Stimulated activated CD8-positive, alpha-beta memory T cell treated with anti-CD3 and anti-CD28 coated beads, Interleukin-15, amount 100 ng/mL, for 24 hours (primary cell): Measurements from ENCODE around the gene FKBP9.
"Not testable (repeated sequence)": the region's sequence is repeated elsewhere in the genome, so short reads cannot be mapped to it uniquely, and the experiment has no call there.

Experiments
- DNase-seq: peaks from one replicate; pipeline ENCODE4 v3.0.0-alpha.2; 2020; ENCODE audit warnings: low read depth

The FKBP9 gene

DNA sequence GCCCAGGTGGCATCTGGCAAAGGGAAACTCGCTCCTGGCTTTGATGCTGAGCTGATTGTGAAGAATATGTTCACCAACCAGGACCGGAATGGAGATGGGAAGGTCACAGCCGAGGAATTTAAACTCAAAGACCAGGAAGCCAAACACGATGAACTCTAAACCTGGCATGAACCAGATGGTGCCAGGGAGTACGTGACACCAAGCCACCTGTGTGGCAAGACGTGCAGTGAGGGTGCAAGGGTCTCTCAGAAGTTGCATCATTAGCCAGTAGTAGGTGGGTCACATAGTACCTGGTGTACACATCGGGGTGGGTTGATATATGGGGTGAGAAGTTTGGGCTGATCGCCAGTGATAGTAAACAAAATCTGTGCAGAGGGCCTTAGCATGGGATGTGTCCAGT is 48.0 kb downstream of the FKBP9 start:
- not testable (repeated sequence) for DNase-seq

DNA sequence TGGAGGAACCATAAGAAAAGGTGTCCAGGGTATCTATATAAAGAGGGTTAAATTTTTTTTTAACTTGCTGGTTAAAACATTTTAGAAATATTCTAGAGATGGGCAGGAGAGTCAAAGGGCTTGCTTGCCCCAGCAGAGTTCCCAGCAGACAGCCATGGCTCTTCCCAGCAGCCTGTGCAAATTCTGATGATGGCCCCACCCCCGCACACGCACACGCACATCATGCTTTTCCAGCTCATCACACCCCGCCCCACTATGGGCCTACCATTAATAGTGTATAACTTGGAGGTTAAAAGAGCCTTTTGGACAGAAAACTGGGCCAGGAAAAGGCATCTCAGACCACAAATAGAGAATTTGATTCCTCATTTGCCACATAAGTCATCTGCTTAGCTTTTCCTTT is 48.5 kb downstream of the FKBP9 start:
- not testable (repeated sequence) for DNase-seq

DNA sequence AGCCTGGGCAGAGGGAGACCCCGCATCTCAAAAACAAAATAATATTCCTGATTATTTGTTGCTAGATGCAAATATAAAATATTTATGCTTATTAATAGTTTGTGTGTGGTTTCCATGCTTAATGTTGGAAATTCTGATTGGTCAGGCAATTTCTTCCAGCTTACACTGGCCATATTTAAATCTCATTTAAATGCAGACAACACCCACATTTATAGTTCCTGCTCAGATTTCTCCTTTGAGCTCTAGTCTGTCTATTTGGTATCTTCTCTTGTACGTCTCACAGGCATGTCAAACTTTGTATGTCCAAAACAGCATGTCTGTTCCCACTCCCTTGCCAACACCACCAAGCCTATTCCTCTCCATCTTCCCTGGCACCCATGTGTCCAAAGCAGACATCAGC is 52.5 kb downstream of the FKBP9 start:
- DNase-seq, result no peak

DNA sequence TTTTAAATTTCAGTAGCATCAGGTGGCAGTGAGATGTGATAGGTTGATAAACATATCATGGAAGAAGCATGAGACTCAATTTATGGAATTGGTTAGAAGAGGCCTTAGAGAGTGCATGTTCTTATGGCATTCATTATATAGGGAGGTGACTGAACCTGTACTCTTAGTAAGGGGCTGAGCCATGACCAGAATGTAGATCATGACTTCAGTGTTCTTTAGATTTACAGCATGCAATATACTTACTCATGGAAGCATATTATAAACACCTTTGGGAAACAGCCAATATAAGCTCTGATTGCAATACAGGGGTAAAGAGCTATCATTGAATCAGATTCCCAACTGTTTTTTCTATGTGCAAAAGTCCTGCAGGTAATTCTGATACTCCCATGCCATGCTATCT is 55.1 kb downstream of the FKBP9 start:
- no peak for DNase-seq

DNA sequence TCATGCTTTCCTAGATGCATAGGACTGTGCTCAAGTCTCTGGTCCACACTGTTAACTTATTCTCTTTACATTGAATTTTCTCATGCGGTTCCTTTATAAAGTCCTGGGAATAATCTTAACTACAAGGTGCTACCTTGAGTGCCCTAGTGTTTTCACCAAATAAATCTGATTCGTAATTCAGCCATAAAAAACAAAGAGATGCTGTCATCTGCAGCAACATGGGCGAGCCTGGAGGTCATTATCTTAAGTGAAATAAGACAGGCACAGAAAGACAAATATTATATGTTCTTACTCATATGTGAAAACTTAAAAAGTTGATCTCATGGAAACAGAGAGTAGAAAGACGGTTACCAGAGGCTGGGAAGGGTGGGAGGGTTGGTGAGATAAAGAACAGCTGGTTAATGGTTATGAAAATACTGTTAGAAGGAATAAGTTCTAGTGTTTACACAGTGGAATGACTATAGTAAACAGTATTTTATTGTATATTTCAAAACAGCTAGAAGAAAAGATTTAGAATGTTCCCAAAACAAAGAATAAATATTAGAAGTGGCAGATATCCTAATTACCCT is 67.0 kb downstream of the FKBP9 start:
- no peak for DNase-seq

DNA sequence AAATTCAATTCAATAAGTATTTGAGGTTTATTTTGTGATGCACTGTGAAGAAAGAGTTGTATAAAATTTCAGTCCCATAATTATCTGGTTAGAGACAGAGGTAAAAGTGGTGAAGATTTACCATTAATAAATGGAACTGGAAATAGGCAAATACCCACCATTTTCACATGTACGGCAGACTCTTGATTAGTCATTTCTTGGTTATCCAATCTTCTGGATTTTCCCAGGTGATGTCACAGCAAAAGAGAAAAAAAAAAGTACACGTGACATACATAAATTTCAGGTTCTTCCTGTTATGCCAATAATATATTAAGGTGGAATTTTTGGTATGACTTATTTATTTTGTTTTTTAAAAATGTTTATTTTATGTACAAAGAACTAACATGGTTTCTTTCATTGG is 78.5 kb downstream of the FKBP9 start:
- no peak for DNase-seq

DNA sequence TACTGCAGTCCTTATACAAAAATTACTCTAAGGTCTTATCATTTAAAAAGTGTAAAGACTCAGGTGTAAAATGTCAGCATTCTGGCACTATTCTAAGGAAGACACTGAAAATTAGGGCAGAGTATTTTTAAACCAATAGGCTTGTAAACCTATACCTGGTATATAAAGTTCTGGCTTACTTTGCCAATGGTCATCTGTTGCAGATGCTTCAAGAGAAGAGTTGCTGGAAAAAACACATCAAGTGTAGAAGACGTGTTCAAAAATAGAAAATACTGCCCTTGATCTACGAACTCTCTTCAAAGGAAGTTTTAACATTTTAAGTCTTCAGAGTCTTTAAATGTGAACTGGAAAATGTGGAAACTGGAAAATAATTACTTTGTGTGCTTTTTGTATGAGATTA is 81.4 kb downstream of the FKBP9 start:
- no peak for DNase-seq

DNA sequence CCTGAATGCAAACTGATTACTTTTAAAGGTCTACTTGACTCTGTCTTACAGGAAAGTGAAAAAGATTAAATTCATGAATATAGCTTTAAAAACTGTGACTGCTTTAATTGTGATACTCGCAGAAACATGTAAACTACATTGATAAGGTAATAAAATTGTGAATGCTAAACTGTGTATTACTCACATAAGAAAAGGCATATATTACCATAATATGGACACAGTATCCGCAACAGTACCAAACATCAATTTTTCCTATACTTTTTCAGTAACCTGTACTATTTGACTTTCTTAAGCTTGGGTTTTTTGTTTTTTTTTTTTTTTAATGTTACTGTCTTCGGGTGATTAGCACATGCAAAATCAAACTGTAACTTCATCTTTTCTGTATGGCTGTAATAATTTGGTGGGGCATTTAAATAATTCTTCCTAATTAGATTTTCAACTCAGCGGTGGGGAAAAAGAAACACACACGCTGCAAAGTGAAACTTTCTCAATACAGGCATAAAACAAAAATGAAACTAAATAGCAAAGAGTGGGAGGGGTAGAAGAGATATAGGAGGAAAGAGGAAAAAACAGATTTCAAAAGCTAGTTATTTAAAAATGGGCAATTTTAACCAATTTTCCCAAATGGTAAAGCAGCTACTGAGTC is 82.1 kb downstream of the FKBP9 start:
- DNase-seq, result no peak

DNA sequence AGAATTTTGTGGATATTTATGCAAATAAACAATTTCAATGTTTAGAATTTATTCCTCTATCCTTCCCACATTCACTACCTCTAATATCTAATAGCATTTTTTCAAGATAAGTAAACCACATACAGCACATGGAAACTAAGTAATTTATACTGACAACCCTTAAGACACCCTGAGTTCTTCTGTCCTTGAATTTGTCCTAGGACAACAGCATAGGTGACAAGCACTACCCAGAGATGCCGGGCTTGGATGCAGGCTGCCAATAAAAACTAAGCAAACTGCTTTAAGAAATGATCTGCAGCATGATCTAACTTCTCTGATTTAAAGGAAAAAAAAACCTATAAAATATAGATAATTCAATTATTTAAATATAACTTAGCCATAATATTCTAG is 82.7 kb downstream of the FKBP9 start:
- DNase-seq, result no peak

DNA sequence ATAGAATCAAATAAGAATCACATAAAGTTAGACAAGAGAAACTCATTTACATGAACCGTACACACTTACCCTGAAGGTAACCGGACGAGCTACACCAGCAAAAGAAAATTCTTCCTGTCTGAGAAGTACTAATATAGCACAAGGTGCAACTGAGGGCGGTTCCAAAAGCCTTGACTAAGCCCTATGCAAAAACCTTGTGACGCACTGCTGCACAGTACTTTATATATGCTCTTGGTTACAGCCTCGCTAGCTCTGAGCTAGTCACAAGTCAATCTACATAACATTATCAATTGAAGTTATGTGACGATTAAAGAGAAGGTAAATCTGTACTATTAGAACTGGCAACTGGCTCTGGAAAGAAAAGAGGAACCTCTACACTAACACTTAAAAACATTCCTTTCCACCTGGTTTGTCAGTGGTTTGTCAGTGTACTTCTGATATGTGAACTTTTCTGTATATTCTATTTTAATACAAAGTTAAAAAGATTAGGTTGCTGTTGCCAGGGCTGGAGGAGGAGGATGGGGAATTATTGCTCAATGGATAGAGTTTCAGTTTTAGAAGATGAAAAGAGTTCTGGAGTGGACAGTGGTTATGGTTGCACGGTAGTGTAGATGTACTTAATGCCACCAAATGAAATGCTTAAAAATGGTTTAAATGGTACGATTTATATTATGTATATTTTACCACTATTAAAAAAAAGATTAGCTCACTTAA is 83.7 kb downstream of the FKBP9 start:
- no peak for DNase-seq

DNA sequence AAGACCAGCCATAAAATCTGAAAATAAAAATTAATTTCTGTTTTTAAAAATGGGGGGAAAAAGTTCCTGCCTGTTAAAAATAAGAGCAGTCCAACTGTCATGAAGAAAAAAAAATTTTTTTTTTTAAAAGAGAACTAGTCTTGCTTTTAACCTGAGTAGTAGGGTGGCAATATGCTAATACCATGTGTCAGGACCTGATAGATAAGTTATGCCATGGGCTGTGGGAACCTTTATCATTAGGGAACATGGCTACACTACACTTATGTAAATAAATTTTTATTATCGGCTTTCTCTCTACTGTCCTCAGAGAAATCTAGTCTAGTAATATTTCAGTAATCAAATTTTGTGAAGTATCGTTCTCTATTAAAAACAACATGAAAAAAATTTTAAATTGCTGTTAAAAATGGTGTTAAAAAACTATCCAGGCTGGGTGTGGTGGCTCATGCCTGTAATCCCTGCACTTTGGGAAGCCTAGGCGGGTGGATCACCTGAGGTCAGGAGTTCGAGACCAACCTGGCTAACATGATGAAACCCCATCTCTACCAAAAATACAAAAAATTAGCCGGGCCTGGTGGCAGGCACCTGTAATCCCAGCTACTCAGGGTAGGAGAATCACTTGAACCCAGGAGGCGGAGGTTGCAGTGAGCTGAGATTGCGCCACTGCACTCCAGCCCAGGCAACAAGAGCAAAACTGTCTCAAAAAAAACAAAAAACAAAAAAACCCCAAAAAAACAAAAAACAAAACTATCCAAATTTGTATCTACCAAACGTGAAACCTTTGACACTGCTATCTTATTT is 84.6 kb downstream of the FKBP9 start:
- DNase-seq, result no peak

DNA sequence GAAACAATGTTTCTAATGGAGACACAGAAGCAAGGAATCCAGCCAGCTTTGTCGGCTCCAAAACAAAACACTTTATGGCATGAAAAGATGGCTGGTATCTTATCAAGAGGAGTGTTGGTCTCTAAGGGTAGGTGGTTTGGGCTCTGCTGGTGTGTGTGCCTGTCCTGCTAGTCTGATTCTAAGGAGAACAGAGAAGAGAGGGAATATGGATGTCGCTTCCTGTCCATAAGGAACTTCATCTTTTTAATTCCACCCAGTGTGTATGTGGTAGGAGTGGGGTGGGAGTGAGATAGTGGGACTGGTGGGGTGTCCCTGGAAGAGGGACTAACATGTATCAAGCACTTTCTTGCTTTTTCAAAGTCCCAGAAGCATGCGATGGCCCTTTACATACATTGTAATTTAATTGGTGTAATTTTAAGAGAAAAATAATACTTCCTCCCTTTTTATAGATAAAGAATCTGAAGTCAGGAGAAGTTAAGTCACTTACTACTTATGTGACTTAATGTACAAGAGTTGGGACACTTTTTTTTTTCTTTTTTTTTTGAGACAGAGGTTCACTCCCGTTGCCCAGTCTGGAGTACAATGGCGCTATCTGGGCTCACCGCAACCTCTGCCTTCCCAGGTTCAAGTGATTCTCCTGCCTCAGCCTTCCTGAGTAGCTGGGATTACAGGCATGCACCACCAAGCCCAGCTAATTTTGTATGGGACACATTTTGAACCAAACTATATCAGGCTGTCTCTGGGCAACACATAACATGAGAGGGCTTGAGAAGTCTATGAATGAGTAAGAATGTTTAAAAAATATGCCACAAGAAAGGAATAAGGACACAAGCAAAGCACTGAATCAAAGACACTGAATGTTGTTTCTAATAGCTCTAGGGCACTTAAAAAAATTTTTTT is 86.5 kb downstream of the FKBP9 start:
- DNase-seq, result no peak

DNA sequence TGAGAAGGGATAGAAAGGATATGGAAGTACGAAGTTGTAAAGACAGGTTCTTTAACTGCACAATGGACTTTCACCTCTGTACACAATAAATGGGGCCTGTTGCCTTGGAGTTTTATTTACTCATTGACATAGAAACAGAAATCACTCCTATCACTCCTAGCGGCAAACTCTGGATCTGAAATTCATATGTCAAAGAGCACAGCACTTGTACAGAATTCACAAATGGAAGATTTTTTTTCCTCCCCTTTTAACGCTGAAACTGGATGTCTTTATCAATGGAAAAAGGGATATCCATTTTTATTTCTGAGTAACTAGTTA is 87.1 kb downstream of the FKBP9 start:
- no peak for DNase-seq

DNA sequence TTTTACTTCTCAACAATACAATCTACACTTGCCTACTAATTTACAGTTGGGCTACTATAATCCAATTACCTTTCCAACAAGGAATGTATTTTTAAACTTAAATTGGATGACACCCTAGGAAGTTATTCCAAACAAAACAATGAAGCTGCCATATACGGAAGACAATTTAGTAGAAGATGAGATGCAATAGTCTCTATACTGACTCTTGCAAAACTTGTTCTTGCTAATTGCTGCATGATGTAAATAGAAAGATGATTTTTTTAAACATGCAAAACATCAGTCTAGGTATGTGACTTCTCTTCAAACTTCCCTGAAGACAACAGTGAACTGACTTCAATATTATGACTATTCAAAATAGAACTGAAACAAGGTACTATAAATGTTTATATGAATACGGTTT is 87.7 kb downstream of the FKBP9 start:
- no peak for DNase-seq

DNA sequence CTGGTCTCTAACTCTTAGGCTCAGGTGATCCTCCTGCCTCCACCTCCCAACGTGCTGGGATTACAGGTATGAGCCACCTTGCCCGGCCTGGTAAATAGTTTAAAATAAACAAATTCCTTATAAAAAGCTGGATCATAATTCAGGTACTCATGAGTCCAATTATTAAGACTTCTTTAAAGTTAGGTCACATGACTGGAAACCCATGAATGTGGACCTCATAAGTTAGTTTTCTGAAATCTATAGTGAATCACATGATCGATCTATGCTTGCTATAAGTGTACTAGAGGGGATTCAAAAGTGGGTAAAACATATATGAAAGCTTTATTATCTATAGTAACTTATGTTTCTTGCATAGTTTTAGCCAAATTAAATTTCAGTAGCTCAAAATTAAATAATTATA is 91.0 kb downstream of the FKBP9 start:
- DNase-seq, result no peak

DNA sequence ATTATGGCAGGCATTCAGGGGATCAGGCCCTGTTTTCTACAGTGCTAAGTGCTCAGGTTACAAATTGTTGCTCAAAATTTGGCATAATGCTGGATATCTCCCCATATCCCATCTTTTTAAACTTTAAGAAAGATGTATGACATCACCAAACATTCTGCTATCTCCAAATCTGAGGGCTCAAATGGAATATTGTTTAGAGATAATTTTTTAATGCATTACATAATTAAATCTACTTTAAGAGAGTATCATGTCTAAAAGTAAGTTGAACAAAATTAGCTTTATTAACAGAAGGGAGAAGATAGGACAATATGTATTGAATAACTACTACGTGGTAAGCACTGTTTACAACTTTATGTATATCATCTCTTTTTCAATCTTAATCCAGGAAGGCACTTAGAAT is 91.5 kb downstream of the FKBP9 start:
- DNase-seq, result no peak

DNA sequence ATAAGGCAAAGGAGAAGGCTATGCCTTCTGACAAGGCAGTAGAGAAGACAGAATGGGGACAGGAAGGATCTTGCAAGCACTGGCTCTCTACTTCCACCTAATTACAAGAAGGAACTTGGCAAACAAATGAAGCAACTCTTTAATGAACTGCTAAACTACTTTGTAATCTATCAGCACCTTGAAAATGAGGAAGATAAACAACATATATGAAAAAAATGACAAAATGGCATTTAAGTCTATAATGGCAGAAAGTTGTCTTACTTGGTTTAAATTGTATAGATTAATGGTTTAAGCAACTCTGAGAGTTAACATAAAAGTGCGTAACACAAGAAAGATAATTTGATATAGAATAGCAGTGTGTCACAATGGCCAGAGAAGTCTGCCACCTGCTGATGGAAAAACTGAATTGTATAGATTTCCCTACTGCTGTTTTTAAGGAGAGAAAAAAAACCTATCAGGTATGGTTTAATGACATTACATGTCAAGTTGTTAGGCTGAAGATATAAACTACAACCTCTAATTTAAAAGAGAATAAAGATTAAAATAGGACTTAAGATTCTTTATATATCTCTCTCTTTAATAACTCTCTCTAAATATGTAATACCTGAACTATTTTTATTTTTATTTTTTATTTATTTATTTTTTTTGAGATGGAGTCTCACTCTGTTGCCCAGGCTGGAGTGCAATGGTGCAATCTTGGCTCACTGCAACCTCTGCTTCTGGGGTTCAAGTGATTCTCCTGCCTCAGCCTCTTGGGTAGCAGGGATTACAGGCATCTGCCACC is 93.5 kb downstream of the FKBP9 start:
- no peak for DNase-seq

DNA sequence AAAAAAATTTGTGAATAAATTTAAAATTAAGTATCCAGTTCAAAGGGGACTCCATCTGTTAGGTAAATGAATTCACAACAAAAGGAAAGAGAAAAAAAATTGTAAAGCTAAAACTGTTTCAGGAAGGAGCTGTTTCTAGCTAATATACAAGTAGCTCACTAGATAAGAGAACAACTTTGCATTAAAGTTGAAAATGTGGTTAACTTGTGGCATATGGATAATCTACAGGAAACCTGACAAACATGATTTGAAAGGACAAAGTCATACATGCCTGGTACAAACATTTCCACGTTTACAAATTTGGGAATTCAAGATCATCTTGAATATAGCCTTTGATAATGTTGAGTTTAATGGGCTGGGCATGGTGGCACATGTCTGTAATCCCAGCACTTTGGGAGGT is 96.5 kb downstream of the FKBP9 start:
- DNase-seq, result no peak

DNA sequence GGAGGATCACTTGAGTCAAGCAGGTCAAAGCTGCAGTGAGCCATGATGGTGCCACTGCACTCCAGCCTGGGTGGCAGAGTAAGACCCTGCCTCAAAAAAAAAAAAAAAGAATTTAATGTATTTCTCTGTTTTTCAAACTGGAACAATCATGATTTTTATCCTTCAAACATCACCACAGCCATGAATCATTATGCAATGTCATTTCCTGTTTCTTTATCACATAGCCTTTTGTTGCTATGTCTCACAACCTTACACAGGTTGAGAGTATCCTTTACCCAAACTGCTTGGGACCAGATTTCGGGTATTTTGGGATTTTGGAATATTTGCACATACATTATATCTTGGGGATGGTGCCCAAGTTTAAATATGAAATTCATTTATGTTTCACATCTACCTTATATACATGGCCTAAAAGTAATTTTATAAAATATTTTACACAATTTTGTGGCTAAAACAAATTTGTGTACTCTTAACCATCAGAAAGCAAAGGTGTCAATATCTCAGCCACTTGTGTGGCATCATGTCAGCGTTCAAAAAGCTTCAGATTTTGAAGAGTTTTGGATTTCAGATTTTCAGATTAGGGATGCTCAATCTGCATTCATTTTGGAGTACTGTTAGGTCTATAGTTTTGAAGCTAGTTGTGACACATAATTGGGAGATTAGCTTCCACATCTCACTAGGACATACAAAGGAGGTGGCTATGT is 97.2 kb downstream of the FKBP9 start:
- no peak for DNase-seq

DNA sequence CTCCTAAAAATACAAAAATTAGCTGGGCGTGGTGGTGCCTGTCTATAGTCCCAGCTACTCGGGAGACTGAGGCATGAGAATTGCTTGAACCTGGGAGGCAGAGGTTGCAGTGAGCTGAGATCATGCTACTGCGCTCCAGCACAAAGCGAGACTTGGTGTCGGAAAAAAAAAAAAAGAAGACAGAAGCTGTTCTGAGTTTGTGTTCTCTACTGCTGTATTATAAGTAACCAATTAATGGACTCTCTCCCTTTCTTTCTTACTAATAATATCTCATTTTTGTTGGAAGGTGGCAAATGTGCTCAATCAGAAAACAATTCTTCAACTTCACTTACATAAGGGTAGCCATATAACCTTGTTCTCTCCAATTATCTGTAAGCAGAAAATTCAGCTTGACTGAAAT is 97.9 kb downstream of the FKBP9 start:
- DNase-seq, result no peak
